Hematopoietic multipotent progenitor cell treated with erythropoietin and hydrocortisone succinate and interleukin-3 and kit ligand, for 17 days (in vitro differentiated cells): Measurements from ENCODE around the gene UNKL.
A peak's percentile ranks its signal among the peaks of the same experiment; 100 is the strongest.

ENCODE experiments used
- DNase-seq: peaks from one replicate; pipeline ENCODE4 v3.0.0-alpha.2; 2015; ENCODE audit warnings: low spot score

UNKL gene, protein sequence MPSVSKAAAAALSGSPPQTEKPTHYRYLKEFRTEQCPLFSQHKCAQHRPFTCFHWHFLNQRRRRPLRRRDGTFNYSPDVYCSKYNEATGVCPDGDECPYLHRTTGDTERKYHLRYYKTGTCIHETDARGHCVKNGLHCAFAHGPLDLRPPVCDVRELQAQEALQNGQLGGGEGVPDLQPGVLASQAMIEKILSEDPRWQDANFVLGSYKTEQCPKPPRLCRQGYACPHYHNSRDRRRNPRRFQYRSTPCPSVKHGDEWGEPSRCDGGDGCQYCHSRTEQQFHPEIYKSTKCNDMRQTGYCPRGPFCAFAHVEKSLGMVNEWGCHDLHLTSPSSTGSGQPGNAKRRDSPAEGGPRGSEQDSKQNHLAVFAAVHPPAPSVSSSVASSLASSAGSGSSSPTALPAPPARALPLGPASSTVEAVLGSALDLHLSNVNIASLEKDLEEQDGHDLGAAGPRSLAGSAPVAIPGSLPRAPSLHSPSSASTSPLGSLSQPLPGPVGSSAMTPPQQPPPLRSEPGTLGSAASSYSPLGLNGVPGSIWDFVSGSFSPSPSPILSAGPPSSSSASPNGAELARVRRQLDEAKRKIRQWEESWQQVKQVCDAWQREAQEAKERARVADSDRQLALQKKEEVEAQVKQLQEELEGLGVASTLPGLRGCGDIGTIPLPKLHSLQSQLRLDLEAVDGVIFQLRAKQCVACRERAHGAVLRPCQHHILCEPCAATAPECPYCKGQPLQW

DNA sequence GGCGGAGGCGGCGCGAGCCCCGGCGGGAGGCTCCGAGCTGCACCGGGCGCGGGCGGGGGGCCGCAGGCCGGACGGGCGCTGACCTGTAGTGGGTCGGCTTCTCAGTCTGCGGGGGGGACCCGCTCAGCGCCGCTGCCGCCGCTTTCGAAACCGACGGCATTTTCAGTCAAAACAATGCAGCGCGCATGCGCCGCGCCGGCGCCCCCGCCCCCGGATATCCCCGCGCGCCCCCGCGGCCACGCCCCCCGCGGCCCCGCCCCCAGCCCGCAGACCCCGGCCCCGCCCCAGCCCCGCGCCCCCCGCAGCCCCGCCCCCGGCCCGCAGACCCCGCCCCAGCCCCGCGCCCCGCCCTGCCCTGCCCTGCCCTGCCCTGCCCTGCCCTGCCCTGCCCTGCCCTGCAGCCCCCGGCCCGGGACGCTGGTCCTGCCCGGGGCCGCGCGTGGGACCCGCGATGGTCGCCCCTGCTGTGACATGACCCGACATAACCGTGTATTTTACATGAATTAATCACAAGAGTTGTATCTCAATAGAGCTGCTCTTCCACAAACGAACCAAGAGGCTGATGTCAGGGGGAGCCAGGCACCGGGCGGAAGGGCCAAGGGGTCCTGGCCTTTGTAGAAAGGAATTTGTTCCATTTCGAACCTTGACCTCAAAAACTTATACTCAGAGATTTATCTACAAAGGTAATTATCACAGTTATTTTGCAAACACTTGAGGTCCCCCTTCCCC lies at the start of gene UNKL:
Gene UNKL, minus strand, starts transcription at position 173 of the 729 bp plus-strand sequence. Its CDS starts 13 bp downstream, at position 160.
- peak; percentile 69 for DNase-seq

DNA sequence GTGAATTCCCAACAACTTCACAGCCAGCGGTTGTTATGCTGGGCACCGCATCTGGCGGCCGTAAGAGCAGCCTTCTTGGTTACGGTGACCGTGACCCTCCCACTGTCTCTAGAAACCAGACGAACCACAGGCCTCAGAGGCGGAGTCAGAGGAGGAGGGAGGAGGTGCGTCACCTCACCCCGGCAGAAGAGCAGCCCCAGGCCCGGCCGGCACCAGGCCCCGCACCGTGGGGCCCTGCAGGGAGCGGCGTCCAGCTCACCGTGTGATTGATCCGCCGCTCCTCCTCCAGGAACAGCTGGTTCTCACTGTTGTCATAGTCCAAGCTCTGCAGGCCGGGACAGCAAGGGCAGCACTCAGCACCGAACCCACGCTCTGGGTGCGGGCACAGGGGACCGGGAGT lies 46.6 kb upstream of the UNKL start:
- DNase-seq = no peak

DNA sequence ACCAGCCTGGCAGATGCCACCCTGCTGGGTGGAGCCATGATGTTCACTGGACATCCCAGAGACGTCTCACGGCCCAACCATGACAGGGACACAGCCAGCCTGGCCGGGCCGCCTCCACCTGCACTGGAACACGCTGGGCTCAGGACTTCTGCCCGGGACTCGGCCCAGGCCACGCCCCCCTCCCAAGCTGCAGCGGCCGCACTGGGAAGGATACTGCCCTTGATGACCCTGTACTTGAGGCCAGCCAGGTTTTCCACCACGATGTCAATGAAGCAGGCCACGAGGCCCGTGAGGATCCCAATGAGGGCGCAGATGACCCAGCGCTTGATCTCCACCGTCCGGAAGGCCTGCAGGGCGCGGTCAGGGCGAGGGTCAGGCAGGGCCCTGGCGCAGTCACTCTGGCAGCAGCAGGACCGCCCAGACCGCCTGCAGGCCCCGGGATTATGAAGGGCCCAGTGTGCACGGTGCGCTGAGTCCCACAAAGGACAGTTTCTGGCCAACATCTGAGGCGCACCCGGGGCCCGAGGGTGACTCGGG lies 46.2 kb upstream of the UNKL start:
- no peak for DNase-seq

DNA sequence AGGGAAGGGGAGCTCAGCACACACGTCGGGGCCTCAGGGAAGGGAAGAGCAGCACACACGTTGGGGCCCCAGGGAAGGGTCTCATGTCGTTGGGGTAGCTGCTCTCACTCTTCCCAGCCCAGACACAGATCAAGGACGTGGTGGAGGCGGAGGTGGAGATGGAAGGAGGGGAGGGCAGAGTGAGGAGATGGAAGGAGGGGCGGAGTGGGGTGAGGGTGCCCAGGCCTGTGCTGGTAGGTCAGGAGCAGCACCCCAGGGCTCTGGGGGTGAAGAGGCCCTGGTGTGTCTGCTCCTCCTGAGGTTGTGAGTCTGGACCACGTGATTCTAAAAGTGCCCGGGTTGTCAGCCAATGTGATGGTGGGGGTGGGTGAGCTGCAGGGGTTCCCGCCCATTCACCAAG lies 45.5 kb upstream of the UNKL start:
- DNase-seq = no peak

DNA sequence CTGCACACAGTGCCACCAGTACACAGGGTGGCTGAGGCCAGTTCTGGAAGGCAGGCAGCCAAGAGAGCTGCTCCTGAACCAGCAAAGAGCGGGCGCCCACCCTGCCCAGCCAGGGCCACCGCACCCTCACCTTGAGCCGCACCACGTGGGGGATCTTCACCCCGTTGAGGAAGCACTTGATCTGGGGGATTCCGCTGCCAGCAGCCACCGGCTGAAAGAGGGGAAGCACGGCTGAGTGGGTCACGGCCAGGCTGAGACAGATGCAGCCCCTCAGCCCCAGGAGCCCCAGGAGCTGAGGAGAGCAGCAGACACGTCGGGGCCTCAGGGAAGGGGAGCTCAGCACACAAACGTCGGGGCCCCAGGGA lies 44.5 kb upstream of the UNKL start:
- no peak for DNase-seq

DNA sequence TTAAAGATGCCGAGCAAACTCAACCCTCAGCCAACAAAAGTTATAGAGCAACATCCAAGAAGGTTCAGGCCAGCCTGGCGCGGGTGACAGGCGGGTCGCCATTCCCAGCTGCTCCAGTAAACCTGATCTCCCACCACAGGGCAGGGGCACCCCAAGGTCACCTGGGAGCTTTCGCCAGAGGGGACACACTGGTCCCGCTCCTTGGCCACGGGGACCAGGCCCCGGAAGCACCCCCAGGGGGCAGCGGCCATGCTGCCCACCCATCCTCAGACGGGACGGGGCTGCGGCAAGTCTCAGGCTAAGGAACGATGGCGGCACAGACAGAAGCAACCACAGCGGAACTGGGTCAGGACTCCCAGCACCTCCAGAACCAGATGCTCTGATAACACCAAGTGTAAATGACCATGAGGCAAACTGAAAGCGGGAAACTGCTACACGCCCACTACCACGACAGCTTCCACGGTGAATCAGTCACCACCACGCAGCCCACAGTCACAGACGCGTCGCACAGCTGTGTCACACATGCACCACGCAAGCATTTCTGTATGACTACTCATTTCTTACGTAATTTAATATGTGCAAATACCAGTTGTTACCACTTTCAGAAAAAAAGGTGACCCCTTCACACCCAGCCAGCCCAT lies 44.0 kb upstream of the UNKL start:
- no peak for DNase-seq

DNA sequence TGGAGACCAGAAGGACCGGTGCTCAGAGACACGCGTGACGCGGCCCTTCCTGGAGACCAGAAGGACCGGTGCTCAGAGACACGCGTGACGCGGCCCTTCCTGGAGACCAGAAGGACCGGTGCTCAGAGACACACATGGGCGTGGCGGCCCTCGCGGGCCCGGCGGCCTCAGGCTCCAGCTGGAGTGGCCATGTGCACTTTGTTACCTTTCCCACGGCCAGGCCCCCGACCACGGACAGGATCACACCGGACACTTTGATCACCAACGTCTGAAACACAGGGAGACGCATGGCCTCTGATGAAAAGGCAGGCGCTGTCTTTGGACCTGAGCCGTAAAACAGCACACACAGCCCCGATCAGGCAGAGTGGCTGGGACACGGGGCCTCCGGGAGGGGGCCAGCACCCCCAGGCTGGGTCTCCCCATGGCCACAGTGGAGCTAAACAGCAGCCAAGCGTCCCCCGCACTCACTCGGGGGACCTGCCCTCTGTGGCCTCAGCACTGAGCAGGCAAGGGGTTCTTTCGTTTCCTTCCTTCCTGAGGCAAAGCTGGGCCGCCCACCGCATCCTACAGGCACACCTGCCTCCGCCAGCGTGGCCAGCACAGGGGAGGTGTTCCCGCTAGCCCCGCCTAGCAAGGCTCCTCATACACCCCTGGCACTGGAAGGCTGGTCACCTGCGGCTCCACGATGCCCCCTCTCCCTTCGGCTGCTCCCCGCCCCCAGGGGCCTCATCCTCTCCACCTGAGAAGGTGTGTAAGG lies 43.2 kb upstream of the UNKL start:
- DNase-seq = no peak

DNA sequence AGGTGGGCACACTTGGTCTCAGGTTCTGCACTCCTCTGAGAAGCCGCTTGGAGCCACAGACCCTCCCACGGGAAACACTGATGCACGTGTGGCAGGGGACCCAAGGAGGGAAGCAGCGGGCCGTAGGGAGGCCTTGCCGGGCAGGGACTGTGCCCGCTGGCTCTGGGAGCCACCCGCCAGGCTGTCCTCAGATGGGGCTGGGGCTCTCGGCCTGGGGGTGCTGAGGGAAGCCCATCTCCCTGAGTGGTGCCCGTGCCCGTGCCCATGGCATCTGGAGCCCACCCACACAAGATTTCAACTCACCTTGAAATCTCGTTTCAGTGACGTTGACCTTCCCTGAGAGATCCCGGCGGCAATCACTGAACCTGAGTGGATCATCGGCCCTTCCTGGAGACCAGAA lies 42.4 kb upstream of the UNKL start:
- no peak for DNase-seq

DNA sequence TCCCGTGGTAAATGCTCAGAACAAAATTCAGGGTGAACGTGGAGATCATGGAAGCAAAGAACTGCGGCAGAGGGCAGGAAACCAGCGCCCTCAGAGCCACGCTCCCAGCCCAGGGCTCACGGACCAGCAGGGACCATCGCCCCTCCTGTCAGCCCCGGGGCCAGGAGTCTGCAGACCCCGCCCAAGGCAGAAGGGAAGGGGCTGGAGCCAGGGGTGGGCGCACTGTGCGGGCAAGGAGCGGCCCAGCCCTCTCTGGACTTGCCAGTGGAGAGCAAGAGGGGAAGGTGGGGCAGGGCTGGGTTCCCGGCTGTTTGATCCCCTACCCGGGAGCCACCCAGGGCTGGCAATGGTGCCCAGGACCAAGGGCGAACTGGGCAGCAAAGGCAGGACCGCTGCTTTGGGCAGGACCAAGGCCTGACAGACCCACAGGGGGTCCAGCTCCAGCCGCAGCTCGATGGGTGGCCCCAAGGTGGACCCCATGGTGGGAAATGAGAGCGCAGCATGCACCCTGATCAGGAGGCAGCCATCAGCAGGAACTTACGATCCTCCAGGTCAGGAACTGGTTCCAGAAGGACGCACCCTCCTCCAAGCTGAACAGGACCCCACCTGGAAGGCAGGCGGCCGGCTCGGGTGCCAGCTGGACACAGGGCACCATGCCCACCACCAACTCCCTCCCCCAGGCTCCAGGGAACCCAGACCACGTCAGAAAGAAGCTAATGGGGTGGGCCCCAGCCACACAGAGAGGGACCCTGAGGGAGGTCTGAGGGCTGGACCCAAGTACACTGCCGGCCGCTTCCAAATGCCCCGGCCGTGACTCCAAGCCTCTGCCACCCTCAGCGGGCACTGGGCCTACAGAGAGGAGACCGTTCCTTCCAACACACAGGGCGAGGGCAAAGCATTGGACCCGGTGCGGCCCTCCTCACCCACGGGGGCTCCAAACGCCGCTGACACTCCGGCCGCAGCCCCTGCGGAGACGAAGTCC lies 41.0 kb upstream of the UNKL start:
- no peak for DNase-seq

DNA sequence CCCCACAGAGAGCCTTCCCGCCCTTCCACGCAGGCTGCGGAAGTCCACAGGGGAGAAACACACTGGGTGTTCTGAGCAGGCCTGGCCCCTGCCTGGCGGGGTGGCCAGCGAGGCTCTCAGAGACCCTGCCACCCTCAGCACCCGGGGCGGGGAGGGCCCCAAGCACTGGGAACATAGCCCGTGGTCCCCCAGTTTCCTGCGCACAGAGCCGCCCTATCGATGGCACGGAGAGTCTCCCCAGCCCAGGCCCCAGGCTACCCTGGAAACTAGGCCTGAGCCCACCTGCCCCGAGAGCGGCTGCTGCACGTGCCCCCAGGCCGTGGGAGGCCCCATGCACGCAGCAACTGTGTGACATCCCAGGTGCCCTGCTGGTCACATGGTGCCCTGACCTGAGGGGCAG lies 40.1 kb upstream of the UNKL start:
- no peak for DNase-seq

DNA sequence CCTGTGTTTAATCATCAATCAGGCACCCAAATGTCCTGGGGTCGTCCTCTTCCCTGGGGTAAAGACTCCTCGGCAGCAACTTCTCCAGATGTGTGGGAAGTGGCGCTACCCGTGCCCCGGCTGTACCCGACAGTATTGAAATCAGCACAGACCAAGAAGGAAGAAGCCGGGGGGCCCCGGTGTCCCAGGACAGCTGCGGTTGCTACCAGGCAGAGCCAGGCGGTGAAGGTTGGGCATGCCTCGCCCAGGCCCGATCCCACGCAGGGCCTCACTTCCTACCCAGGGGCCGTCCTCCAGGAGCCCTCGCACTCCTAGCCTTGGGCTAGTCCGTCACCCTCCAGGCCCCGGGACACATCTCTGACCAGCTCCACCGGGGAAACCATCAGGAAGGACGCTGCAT lies 38.8 kb upstream of the UNKL start:
- DNase-seq = no peak

DNA sequence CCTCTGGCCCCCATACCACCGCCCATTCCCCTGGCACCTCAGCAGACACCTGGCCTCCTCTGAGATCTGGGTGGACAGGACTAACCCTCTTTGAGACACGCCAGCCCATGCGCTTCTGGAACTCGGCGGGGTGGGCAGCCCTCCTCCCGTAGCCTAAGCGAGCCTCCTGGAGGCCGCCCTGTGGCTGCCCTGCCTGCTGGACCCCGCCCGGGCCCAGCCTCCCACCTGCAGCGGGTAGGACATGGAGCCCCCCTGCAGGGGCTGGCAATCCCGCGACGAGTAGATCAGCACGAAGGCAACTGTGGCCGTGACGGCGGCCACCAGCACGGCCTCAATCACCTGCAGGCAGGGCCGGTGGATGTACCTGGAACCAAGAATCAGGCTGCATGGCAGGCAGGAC lies 38.0 kb upstream of the UNKL start:
- no peak for DNase-seq

DNA sequence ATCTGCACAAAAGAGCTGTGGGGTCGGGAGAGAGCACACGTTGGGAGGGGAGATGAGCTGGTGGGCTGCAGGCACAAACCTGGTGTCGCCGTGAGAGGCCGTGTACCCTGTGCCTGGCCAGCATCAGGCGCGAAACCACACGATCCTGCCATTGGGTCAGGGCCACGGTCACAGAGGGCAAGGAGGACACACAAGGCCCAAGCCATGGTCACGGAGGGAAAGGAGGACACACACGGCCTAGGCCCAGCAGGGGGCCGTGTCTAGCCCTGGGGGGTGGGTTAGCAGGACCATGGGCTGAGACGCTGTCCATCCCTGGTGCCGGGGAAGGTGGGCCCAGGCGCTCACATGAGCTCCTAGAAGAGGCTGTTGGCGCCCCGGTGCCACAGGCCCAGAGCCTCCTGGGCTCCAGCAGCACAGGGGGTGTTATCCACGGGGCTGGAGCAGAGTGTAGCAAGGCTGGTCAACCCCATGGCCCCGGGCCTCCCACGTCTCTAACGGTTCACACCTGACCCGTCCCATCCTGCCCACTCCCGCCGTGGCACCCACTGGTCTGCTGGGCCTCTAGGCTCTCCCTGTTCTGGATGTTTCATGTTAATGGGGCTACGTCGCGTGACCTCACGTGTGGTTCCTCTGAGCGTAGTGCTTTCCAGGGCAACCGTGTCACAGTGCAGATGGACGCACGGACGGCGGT lies 37.3 kb upstream of the UNKL start:
- DNase-seq = no peak

DNA sequence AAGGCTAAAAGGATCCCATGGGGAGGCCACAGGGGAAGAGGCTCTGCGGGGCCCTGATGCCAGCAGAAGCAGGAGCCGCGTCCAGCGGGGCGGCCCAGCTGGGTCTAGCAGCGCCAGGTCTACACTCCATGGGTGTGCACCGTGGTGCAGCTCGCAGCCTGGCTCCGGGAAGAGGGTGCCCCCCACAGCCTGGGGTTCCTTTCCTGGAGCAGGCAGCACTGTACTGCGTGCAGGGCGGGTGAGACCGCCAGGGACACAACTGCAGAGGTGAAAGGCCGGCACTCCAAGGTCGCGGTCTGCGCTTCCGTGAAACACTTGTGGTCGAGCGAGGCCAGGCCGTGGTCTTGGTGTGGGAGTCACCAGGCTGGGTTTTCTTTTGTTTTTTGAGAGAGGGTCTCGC lies 36.3 kb upstream of the UNKL start:
- DNase-seq = no peak

DNA sequence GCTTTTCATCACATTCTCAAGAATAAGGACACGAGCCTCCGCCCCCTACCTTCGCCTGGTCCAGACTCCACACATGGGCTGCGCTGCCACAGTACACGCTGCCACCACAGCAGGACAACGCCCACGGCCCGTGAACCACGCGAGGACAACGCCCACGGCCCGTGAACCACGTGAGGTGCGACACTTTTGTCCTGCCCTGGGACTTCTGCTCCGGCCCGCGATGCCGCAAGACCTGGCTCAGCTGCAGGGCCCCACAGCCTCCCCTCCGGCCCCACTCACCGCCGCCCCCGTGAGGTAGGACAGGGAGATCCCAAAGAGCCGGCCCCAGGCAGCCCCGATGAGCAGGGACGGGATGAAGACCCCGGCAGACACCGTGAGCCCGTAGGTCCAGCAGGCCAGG lies 35.7 kb upstream of the UNKL start:
- DNase-seq = no peak

DNA sequence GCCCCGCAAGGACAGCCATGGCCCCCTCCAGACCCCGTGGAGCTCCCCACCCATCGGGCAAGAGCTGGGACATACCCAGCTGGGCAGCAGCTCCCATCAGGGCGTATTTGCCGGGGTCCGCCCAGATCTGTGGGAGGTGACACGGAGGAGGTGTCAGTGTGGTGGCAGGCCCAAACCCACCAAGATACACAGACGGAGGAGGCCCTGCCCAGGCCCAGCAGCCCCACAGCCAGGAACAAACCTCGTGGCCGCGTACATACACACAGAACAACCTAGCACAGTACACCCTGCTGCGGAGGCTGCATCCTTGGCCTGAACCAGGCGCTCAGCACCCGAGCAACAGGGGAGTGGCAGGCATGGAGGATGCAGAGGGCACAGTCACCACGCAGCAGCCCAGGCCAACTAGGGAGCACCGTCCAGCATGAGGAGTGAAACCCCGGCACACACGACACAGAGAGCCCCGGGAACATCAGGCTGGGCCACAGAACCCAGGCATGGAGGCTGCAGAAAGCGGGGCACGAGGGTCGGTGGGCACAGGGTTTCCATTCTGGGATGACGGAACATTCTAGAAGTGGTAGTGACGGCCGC lies 34.8 kb upstream of the UNKL start:
- DNase-seq = no peak

DNA sequence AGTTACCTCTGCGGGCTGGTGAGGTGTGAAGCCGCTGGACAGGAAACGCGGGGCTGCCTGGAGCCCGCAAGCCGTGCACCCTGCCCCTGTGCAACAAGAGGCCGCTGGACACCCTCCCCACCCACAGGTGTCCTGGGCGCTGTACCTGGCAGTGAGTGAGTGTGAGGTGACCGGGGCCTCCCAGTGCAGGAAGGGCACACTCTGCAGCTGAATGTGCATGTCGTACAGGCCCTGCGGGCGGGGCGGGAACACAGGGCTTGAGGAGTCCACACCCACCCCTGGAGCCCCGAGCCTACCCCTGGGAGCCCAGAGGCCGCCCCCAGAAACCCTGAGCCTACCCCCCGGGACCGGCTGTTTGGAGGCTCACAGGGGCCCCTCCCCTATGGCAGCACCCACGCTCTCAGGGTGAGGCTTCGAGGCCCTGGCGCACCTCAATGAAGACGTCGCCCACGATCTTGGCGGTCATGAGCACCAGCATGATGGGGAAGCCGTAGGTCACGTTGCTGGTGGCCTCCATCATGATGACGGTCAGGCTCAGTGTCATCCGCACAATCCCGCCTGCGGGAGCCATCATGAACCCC lies 34.1 kb upstream of the UNKL start:
- DNase-seq = no peak

DNA sequence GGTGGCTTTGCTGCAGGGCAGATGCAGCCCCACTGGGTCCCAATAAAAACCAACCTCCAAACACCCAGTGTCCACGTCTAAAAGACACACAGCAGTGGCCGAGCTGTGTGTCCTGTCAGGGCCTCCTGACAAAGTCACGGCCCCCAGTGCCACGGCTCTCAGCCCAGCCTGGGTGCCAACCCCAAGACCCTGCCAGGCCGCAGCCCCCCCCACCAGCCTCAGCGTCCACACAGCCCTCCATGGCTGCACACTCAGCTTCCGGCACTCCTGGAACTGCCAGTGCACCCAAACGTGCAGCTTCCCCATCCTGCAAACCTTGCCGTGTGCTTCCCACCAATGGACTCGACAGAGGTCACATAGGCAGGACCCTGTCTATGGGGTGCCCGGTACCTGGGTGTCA lies 33.5 kb upstream of the UNKL start:
- no peak for DNase-seq
